Measurements from ENCODE around the gene MORN4. TPM values are rescaled to one million over a fixed set of nuclear protein-coding genes. Genes with fewer than 3 reads are reported as not detected.

MORN4 gene
- total RNA-seq = 1 to 10 TPM; 3.7 to 8.2 (median 7.1) TPM

GRCh38 chr10:97632949-97633884, at the start of gene MORN4:
MORN4 (minus strand) TSS chr10:97633500; CDS start chr10:97619653, 13,847 bp downstream.
- Histone ChIP-seq H3K4me1 (peaks cover 0 to 18% (median 3%) of the 10 kb centered on the region in 4 donors), H3K9me3 (no peaks in the 10 kb centered on the region), H3K4me3 (peak within 1 kb of the TSS; percentile 62 to 91 (median 71)), H3K27ac (peak within 1 kb of the TSS; percentile 19 to 85 (median 37)), H3K36me3 (no peaks in the 10 kb centered on the region), H3K27me3 (no peaks in the 10 kb centered on the region)
- peak; percentile 92 to 95 for DNase-seq (ENCODE audit: low spot score in 2 of 2)
- 3 to 5% methylated on average over 56 to 62 of the region's 62 CpGs for WGBS, 2 donors
- TF ChIP-seq EP300 (IDR thresholded peaks at IDR 0.05) (peak in 1 of 2 donors; percentile 70), POLR2A (IDR thresholded peaks at IDR 0.05) (peak in 1 of 2 donors; percentile 25)
- TF ChIP-seq, protein P1, sequence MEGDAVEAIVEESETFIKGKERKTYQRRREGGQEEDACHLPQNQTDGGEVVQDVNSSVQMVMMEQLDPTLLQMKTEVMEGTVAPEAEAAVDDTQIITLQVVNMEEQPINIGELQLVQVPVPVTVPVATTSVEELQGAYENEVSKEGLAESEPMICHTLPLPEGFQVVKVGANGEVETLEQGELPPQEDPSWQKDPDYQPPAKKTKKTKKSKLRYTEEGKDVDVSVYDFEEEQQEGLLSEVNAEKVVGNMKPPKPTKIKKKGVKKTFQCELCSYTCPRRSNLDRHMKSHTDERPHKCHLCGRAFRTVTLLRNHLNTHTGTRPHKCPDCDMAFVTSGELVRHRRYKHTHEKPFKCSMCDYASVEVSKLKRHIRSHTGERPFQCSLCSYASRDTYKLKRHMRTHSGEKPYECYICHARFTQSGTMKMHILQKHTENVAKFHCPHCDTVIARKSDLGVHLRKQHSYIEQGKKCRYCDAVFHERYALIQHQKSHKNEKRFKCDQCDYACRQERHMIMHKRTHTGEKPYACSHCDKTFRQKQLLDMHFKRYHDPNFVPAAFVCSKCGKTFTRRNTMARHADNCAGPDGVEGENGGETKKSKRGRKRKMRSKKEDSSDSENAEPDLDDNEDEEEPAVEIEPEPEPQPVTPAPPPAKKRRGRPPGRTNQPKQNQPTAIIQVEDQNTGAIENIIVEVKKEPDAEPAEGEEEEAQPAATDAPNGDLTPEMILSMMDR (IDR thresholded peaks at IDR 0.05) = peak in 1 of 5 experiments; percentile 21

- Histone ChIP-seq H3K4me1 (peaks cover 0 to 49% (median 11%) of the 10 kb centered on the region in 4 donors), H3K27me3 (no peaks in the 10 kb centered on the region), H3K4me3 (peak overlapping the region in 1 of 4 donors; percentile 89), H3K27ac (peak overlapping the region in 2 of 4 donors; percentile 99 to 100), H3K9me3 (no peaks in the 10 kb centered on the region), H3K36me3 (peaks cover 0 to 33% (median 0%) of the 10 kb centered on the region in 3 donors)
- 71 to 84% methylated on average over 4 of the region's 4 CpGs for WGBS, 2 donors
- TF ChIP-seq EP300 (IDR thresholded peaks at IDR 0.05) = no peak
- TF ChIP-seq, protein P1 (IDR thresholded peaks at IDR 0.05) = no peak
- TF ChIP-seq POLR2A (IDR thresholded peaks at IDR 0.05) = no peak
- no peak for DNase-seq (ENCODE audit: low spot score in 2 of 2)
Measured at GRCh38 chr10:97682042-97682441, 48.7 kb upstream of the MORN4 start.

- 87 to 93% methylated on average over 7 to 15 of the region's 16 CpGs for WGBS, 2 donors
- Histone ChIP-seq H3K9me3 (no peaks in the 10 kb centered on the region), H3K27ac (peak overlapping the region in 1 of 4 donors; percentile 59), H3K36me3 (peaks cover 0 to 58% (median 2%) of the 10 kb centered on the region in 3 donors), H3K4me3 (no peak overlapping the region), H3K4me1 (peaks cover 0 to 44% (median 9%) of the 10 kb centered on the region in 4 donors), H3K27me3 (no peaks in the 10 kb centered on the region)
- no peak for DNase-seq (ENCODE audit: low spot score in 2 of 2)
- TF ChIP-seq POLR2A (IDR thresholded peaks at IDR 0.05) (no peak), EP300 (IDR thresholded peaks at IDR 0.05) (no peak)
- TF ChIP-seq, protein P1 (IDR thresholded peaks at IDR 0.05) = no peak
Measured at GRCh38 chr10:97679594-97679993, 46.3 kb upstream of the MORN4 start.

DNA sequence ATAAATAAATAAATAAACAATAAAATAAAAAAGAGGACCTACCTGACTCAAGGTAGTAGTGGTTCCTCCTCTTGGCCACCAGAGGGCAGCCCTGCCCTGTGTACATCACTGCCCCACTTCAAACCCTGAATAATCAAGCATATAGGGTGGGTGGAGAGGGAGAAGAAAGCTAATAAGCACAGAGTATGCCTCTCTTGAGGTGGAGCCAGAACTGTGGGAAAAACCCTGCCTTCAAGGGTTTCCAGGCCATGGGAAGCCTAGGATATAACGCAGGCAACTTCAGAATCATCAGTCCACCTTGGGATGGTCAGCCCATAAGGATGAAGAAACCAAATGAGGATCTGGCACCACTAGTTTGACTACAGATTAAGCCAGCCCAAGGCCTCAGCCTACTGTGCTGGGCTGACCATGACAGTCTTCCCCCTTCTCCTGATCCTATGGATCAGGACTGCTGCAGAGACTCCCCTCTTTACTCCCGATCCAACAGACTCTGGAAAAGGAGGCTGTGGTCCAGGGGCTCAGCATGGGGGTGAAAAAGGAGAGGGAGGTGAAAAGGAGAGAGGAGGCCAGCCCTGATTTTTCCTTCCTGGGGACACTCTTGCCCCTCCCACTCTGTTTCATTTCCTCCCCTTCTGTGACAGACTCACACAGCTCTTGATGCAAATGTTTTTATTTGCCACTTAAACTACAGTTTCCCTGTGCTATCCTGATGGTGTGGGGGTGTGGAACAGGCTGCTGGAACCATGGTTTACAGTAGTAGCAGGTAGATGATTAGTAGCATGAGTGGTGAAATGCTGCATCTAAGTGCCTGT, 43.7 kb upstream of the MORN4 start:
- WGBS, 2 donors = 81 to 87% methylated on average over 2 of the region's 2 CpGs
- H3K27ac ChIP-seq = peak overlapping the region; percentile 4 to 75 (median 41)
- no peak for DNase-seq (ENCODE audit: low spot score in 2 of 2)
- H3K9me3 ChIP-seq = no peaks in the 10 kb centered on the region
- no peaks in the 10 kb centered on the region for H3K27me3 ChIP-seq
- peaks cover 2 to 71% (median 4%) of the 10 kb centered on the region in 3 donors for H3K36me3 ChIP-seq
- H3K4me3 ChIP-seq = no peak overlapping the region
- TF ChIP-seq POLR2A (IDR thresholded peaks at IDR 0.05) (no peak), EP300 (IDR thresholded peaks at IDR 0.05) (peak in 1 of 2 donors; percentile 15)
- TF ChIP-seq, protein P1 (IDR thresholded peaks at IDR 0.05) = peak; percentile 75 to 88 (median 78)
- H3K4me1 ChIP-seq = peaks cover 0 to 30% (median 3%) of the 10 kb centered on the region in 4 donors

Data from tibial nerve (tissue), 4 donors.